OCI-LY3 (cell line): ENCODE measurements around the gene JSRP1.

Source experiments
- H2AFZ ChIP-seq: fragments of 200-600, 300-600 bp; shearing (Covaris generic); 2 replicates; pipeline ENCODE4 v1.6.0; 2014; ENCODE audit warnings: antibody characterized with exemption, low read depth, low read length
- H3K27ac ChIP-seq: fragments of 200-600, 300-600 bp; sonication (generic); 2 replicates; pipeline ENCODE4 v1.5.1; 2014; ENCODE audit warnings: mild to moderate bottlenecking, low read length, moderate library complexity, mixed read lengths
- H3K27me3 ChIP-seq: fragments of 200-600, 300-600 bp; sonication (generic); 2 replicates; pipeline ENCODE4 v1.6.1; 2014; ENCODE audit warnings: low read depth, low read length, mixed read lengths
- H3K36me3 ChIP-seq: fragments of 200-600, 300-600 bp; sonication (generic); replicated peaks from 2 replicates; pipeline ENCODE3; 2014; ENCODE audit warnings: low read depth, low read length, mixed read lengths
- H3K4me1 ChIP-seq: fragments of 300-600, 200-600 bp; sonication (generic); 2 replicates; pipeline ENCODE4 v1.6.1; 2014; ENCODE audit warnings: low read length, mixed read lengths
- H3K4me2 ChIP-seq: fragments of 200-600, 300-600 bp; sonication (generic); 2 replicates; pipeline ENCODE4 v1.6.1; 2014; ENCODE audit warnings: low read length, mixed read lengths
- H3K4me3 ChIP-seq: fragments of 300-600, 200-600 bp; sonication (generic); 2 replicates; pipeline ENCODE4 v1.5.1; 2014; ENCODE audit warnings: antibody characterized with exemption, mild to moderate bottlenecking, low read length, moderate library complexity
- H3K79me2 ChIP-seq: fragments of 300-600, 200-600 bp; shearing (Covaris generic); 2 replicates; pipeline ENCODE4 v1.6.1; 2014; ENCODE audit warnings: mild to moderate bottlenecking, low read length, mixed read lengths
- H3K9ac ChIP-seq: fragments of 300-600, 200-600 bp; shearing (Covaris generic); 2 replicates; pipeline ENCODE4 v1.6.0; 2014; ENCODE audit warnings: mild to moderate bottlenecking, low read length, moderate library complexity
- H3K9me3 ChIP-seq: fragments of 200-600, 300-600 bp; shearing (Covaris generic); 2 replicates; pipeline ENCODE4 v1.6.1; 2014; ENCODE audit warnings: low read length, mixed read lengths; ENCODE audit not compliant: insufficient read depth
- H4K20me1 ChIP-seq: fragments of 200-600, 300-600 bp; sonication (generic); 2 replicates; pipeline ENCODE4 v1.6.1; 2016; ENCODE audit warnings: low read length, mixed read lengths; ENCODE audit not compliant: insufficient read depth
- CTCF ChIP-seq: fragments of 200-600, 300-600 bp; sonication (generic); IDR thresholded peaks from 2 replicates; pipeline ENCODE4 v1.5.1; 2014; ENCODE audit warnings: antibody characterized with exemption, low read length, low read depth
- EZH2phosphoT487 ChIP-seq: fragments of 200-600 bp; shearing (Covaris generic); IDR thresholded peaks from 2 replicates; pipeline ENCODE4 v1.6.1; 2018; ENCODE audit warnings: antibody characterized with exemption, mixed run types, low read depth

The JSRP1 gene

GRCh38 chr19:2275588-2276428 lies 19.6 kb upstream of the JSRP1 start:
- Histone ChIP-seq H3K4me2 (no peak overlapping the region), H3K4me3 (no peak overlapping the region), H4K20me1 (peaks cover 54% of the 10 kb centered on the region), H3K9me3 (no peaks in the 10 kb centered on the region), H3K79me2 (peaks cover 45% of the 10 kb centered on the region), H3K27ac (no peak overlapping the region), H3K9ac (no peak overlapping the region), H3K27me3 (peaks cover 7% of the 10 kb centered on the region; the same call in 1 of the 2 replicates), H2AFZ (no peak overlapping the region), H3K4me1 (peaks cover 28% of the 10 kb centered on the region), H3K36me3 (peaks cover 35% of the 10 kb centered on the region)
- TF ChIP-seq CTCF (no peak), EZH2phosphoT487 (no peak)

DNA sequence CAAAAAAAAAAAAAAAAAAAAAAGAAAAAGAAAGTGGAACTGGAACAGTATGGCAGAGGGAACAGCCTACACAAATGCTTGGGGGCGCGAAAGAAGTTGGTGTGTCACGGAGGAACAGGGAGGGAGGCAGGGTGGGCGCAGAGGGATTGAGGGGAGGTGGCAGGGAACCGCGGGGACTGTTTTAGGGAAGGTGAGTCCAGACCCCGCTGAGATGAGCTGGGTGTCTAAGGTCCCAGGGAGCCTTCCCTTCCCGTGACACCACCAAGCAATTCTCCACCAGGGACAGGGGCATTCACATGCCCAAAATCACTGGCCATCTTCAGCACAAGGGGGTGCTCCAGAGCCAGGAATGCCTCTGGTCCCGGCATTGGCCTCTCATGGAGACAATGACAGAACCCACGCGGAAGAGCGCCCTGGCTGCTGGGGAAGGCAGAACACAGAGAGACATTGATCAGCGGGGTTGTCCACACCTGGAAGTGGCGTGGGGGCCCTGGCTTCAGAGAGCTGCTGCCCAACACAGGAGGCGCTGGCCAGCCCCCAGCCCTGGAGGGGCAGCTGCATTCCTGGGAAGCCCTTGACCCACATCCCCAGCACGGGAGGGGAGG lies 18.8 kb upstream of the JSRP1 start:
- no peak overlapping the region for H3K27ac ChIP-seq
- peak; percentile 40 for TF ChIP-seq CTCF
- no peak for TF ChIP-seq EZH2phosphoT487
- H3K4me1 ChIP-seq: peaks cover 28% of the 10 kb centered on the region
- H3K27me3 ChIP-seq: no peaks in the 10 kb centered on the region
- H3K36me3 ChIP-seq: peaks cover 41% of the 10 kb centered on the region
- no peak overlapping the region for H2AFZ ChIP-seq
- H4K20me1 ChIP-seq: peaks cover 59% of the 10 kb centered on the region
- H3K9me3 ChIP-seq: no peaks in the 10 kb centered on the region
- H3K9ac ChIP-seq: no peak overlapping the region
- H3K4me3 ChIP-seq: no peak overlapping the region
- H3K79me2 ChIP-seq: peaks cover 52% of the 10 kb centered on the region
- no peak overlapping the region for H3K4me2 ChIP-seq

DNA sequence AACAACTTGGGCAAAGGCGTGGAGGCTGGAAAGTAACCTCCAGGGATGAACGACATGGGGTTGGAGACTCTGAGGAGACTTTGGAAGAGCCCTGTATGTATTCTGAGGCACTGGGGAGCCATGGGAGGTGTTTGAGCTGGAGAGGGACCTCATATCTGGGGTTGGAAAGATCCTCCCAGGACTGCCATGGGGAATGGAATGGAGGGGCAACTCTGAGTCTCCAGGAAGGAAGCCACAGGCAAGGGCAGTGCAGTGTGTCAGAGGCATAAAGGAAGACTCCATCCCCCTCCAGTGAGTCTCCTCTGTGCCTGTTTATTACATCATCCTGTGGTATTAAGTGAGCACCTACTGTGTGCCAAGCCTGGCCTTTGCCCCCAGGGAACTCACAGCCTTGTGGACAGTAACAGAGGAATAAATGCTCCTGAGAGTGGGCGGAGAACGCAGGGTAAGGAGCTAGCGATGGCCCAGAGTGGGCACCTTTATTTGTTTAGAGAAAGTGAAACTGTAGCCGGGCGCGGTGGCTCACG lies 18.0 kb upstream of the JSRP1 start:
- Histone ChIP-seq H3K4me1 (peaks cover 28% of the 10 kb centered on the region), H3K4me3 (peak overlapping the region; percentile 51), H4K20me1 (peaks cover 66% of the 10 kb centered on the region), H3K27me3 (no peaks in the 10 kb centered on the region), H3K27ac (peak overlapping the region; percentile 7; the same call in 1 of the 2 replicates), H3K9ac (peak overlapping the region; percentile 7; the same call in 1 of the 2 replicates), H3K9me3 (no peaks in the 10 kb centered on the region), H3K36me3 (peaks cover 44% of the 10 kb centered on the region), H3K4me2 (peak overlapping the region; percentile 89), H3K79me2 (peaks cover 60% of the 10 kb centered on the region), H2AFZ (no peak overlapping the region)
- no peak for TF ChIP-seq EZH2phosphoT487
- no peak for TF ChIP-seq CTCF
